AG04450 (cell line): Measurements from ENCODE around the gene SIAH2. TPM values are rescaled to one million over a fixed set of nuclear protein-coding genes. Genes with fewer than 3 reads are reported as not detected.

Experiments used
- CTCF ChIA-PET: fragments of 300-600, 350-600 bp; formaldehyde crosslinking; extraction: SDS; loops from one replicate; lab custom pipeline; 2022; ENCODE audit warnings: antibody characterized with exemption, inconsistent platforms; lab: Charles Lee
- POLR2A ChIA-PET: fragments of 350-600 bp; formaldehyde crosslinking; extraction: SDS; loops from one replicate; lab custom pipeline; 2021; ENCODE audit warnings: antibody characterized with exemption, inconsistent platforms; lab: Yijun Ruan, JAX
- DNase-seq: peaks from one replicate; pipeline ENCODE4 v3.0.0-alpha.2; 2011; ENCODE audit warnings: low read depth, low spot score
- H3K27ac ChIP-seq: one replicate; pipeline ENCODE4 v1.5.1; 2012; ENCODE audit warnings: low read depth, low read length, control low read depth
- H3K27me3 ChIP-seq: one replicate; pipeline ENCODE4 v1.6.0; 2012; ENCODE audit warnings: low read length; ENCODE audit not compliant: control insufficient read depth, insufficient read depth
- H3K4me3 ChIP-seq: 2 replicates; pipeline ENCODE4 v1.5.1; 2011; ENCODE audit warnings: mild to moderate bottlenecking, low read depth, low read length, control low read depth
- H3K9me3 ChIP-seq: 2 replicates; pipeline ENCODE4 v1.5.1; 2012; ENCODE audit warnings: low read length; ENCODE audit not compliant: control insufficient read depth, insufficient read depth
- CTCF ChIP-seq: IDR thresholded peaks from 2 replicates; pipeline ENCODE4 v1.5.1; 2011; ENCODE audit warnings: low read depth, low read length, control low read depth, inconsistent platforms
- polyA plus RNA-seq: library from polyadenylated mRNA; depleted of rRNA; stranded (reverse); fragments of >200 nt; gene quantifications from 2 replicates; pipeline ENCODE4 v1.2.3, GENCODE V29; 2011

The SIAH2 gene
- polyA plus RNA-seq, 1 experiment: 31.1 TPM

DNA sequence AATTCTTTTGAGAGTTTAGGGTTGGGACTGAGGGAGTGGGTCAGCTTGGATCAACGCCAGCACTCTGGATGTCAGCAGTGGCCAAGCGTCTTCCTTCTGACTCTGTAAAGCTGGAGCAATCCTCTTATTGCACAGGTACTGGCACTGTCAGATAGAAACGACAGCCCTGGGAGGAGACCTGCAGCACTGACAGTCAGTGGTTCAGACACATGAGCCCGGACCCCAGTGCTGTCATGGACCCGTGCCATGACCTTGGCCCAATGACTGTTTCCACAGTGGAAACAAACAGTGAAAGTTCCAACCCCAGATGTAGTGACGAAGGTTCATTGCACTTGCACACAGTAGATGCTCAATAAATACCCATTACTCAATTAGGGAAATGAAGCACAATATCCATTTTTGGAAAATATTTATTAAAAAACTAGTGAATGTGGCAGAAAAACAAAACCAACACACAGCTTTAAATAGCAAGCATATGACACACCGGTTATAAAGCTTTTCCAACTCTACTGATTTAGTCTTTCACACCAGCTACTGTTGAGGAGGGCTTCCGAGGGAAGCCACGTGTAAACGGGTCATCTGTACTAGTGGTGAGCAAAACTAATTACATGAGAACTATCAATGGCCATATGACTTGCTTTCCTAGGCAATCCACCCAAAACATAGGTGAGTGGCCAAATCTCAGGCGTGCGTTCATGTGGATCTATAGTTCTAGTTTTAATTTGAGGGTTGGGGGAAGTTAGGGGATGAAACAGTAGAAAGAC, 22.1 kb downstream of the SIAH2 start:
- POLR2A ChIA-PET: no interaction called here
- TF ChIP-seq CTCF: no peak
- no peak for DNase-seq
- Histone ChIP-seq H3K4me3 (no peak overlapping the region), H3K27ac (no peak overlapping the region), H3K9me3 (no peaks in the 10 kb centered on the region; the same call in 1 of the 2 replicates), H3K27me3 (no peaks in the 10 kb centered on the region)
- CTCF ChIA-PET: interaction anchor here (1.0 to 1.3 kb wide), 2 partner anchors 22 to 122 kb away, joined by 3 read pairs; partner anchors contain the start of gene SIAH2

- CTCF ChIA-PET: interaction anchor here (1.3 kb wide), 1 partner anchor 123 kb away, joined by 3 read pairs; no protein-coding TSS in a partner anchor
- no peaks in the 10 kb centered on the region for H3K27me3 ChIP-seq
- POLR2A ChIA-PET: no interaction called here
- no peak overlapping the region for H3K4me3 ChIP-seq
- H3K27ac ChIP-seq: no peak overlapping the region
- no peak for TF ChIP-seq CTCF
- no peak for DNase-seq
- no peaks in the 10 kb centered on the region; the same call in 1 of the 2 replicates for H3K9me3 ChIP-seq
These were observed 22.9 kb downstream of the SIAH2 start for GRCh38 chr3:150739877-150740645.

DNA sequence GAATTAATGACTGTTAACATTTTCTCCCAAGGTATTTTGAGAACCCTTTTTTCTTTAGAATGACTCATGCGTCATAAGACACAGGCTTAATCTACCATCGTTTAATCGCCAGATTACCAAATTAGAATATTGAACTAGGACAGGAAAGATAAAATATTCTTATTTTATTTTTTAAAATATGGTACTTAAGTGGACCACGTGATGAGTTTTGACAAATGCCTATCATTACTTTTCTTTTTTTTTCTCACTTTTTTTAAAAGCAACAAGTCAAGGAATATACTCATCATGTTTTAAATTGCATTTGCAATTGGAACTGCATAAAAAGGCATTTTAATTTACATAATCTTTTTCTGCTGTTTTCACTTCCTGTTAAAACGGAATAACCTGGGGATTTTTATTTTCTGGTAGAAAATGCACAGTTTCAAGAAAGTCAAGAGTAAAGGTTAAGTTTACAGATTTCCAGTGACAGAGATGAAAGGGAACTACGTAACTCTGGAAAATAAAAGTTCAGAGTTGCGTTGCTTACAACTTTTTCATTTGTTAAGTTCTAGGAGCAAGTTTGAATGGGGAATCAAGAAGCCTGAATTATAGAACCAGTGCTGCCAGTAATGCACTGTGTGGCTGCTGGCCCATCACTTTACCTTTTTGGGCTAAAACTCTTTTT, 23.6 kb downstream of the SIAH2 start:
- H3K27me3 ChIP-seq: no peaks in the 10 kb centered on the region
- no peak for TF ChIP-seq CTCF
- no peak overlapping the region for H3K27ac ChIP-seq
- ChIA-PET CTCF (no interaction called here), POLR2A (no interaction called here)
- no peak for DNase-seq
- H3K9me3 ChIP-seq: no peaks in the 10 kb centered on the region; the same call in 1 of the 2 replicates
- H3K4me3 ChIP-seq: no peak overlapping the region

DNA sequence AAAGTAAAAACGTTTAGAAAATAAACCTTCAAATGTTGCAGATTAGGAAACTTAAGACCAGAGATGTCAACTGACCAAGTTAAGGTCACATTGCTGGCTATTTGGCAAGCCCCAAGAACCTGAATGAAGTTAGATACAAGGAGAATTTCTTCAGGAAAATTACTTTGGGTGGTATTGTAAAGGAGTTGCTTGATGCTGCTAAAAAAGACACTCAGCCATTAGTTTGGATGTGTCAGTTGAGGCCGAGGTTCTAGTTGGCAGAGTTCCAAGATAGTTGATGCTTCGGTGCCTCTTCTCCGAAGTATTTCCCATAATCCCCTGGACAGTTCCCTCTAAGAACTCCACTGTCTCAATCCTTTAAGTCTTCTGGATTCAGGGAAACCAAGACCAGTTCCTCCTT, 24.3 kb downstream of the SIAH2 start:
- H3K27me3 ChIP-seq: no peaks in the 10 kb centered on the region
- ChIA-PET POLR2A (no interaction called here), CTCF (interaction anchor here (1.0 kb wide), 1 partner anchor 49 kb away, joined by 3 read pairs; no protein-coding TSS in a partner anchor)
- H3K9me3 ChIP-seq: no peaks in the 10 kb centered on the region; the same call in 1 of the 2 replicates
- no peak for DNase-seq
- TF ChIP-seq CTCF: no peak
- no peak overlapping the region for H3K4me3 ChIP-seq
- no peak overlapping the region for H3K27ac ChIP-seq
